Loucy (cell line): Measurements from ENCODE around the gene CST3.
"Not testable (repeated sequence)": the region's sequence is repeated elsewhere in the genome, so short reads cannot be mapped to it uniquely, and the experiment has no call there.

Experiments used
- H2AFZ ChIP-seq: fragments of 200-600 bp; sonication (generic); 2 replicates; pipeline ENCODE4 v1.6.0; 2016; ENCODE audit warnings: antibody characterized with exemption, mild to moderate bottlenecking, low read length, moderate library complexity
- H3F3A ChIP-seq: fragments of 200-600 bp; 2 replicates; pipeline ENCODE4 v1.6.0; 2016; ENCODE audit warnings: antibody characterized with exemption, low read depth, mild to moderate bottlenecking
- H3K27me3 ChIP-seq: fragments of 200-600 bp; sonication (generic); 2 replicates; pipeline ENCODE4 v1.6.1; 2014; ENCODE audit warnings: low read length, mild to moderate bottlenecking; ENCODE audit not compliant: insufficient read depth, poor library complexity, severe bottlenecking
- H3K36me3 ChIP-seq: fragments of 200-600 bp; sonication (generic); 2 replicates; pipeline ENCODE4 v1.6.1; 2016; ENCODE audit warnings: low read length; ENCODE audit not compliant: insufficient read depth
- H3K4me1 ChIP-seq: fragments of 200-600 bp; sonication (generic); 2 replicates; pipeline ENCODE4 v1.5.1; 2014; ENCODE audit warnings: low read length, mild to moderate bottlenecking; ENCODE audit not compliant: insufficient read depth, poor library complexity, severe bottlenecking
- H3K4me2 ChIP-seq: fragments of 200-600 bp; sonication (generic); 2 replicates; pipeline ENCODE4 v1.6.0; 2014; ENCODE audit warnings: antibody characterized with exemption, low read length, low read depth, mild to moderate bottlenecking; ENCODE audit not compliant: poor library complexity, severe bottlenecking
- H3K4me3 ChIP-seq: fragments of 200-600 bp; sonication (generic); 2 replicates; pipeline ENCODE4 v1.5.1; 2014; ENCODE audit warnings: low read length, mild to moderate bottlenecking, mixed read lengths; ENCODE audit not compliant: poor library complexity, severe bottlenecking
- H3K79me2 ChIP-seq: fragments of 200-600 bp; sonication (generic); 2 replicates; pipeline ENCODE4 v1.6.1; 2014; ENCODE audit warnings: low read length; ENCODE audit not compliant: insufficient read depth
- H3K9ac ChIP-seq: fragments of 200-600 bp; sonication (generic); 2 replicates; pipeline ENCODE4 v1.6.0; 2014; ENCODE audit warnings: mild to moderate bottlenecking, low read depth, low read length, moderate library complexity; ENCODE audit not compliant: poor library complexity, severe bottlenecking
- H3K9me2 ChIP-seq: fragments of 200-600 bp; sonication (generic); replicated peaks from 2 replicates; pipeline ENCODE4 v1.6.1; 2016; ENCODE audit warnings: low read depth, low read length, mixed read lengths
- H3K9me3 ChIP-seq: fragments of 200-600 bp; sonication (generic); 2 replicates; pipeline ENCODE4 v1.6.1; 2014; ENCODE audit warnings: mild to moderate bottlenecking, antibody characterized with exemption, low read length, low read depth; ENCODE audit not compliant: insufficient read depth
- H4K20me1 ChIP-seq: fragments of 200-600 bp; sonication (generic); 2 replicates; pipeline ENCODE4 v1.6.0; 2014; ENCODE audit warnings: antibody characterized with exemption, low read length, mild to moderate bottlenecking; ENCODE audit not compliant: insufficient read depth, poor library complexity, severe bottlenecking
- EZH2phosphoT487 ChIP-seq: fragments of 200-600 bp; IDR thresholded peaks from 2 replicates; pipeline ENCODE4 v1.6.1; 2018; ENCODE audit warnings: antibody characterized with exemption, mild to moderate bottlenecking, moderate library complexity, borderline replicate concordance
- TF ChIP-seq, protein P1 (sequence below): fragments of 200-600 bp; sonication (generic); conservative IDR thresholded peaks from 2 replicates; pipeline ENCODE4 v1.5.1; 2014; ENCODE audit warnings: mild to moderate bottlenecking, antibody characterized with exemption, low read length

The CST3 gene

DNA sequence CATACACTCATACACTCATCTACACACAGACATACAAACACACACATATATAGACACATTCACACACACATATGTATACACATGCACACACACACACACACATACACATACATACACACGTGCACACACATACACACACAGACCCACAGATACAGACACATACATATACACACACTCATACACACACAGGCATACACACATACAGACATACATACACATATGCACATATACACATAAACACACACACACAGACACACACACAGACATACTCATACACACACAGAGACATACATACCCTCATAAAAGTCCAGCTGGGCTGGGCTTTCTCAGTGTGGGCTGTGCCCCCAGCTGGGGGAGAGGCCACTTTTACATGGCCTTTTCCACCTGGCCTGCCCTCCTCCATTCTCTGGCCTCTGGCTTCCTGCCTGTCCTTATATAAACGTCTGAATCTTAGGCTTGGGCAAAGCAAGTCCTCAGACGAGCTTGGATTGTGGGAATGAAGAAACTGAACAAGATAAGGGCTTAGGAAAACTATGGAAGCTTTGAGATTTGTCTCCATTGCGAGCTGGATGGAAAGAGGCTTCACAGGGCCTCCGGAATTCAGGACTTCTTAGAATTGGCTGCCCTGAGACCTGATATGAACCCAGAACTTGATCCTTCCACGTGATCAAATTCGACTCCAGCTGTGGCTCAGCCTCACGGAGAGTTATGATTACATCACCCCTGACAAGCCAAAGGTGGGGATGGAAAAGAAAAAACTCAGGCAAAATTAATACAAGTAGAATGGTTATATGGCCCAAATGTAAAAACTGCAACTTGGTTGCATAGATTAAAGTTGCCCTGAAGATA, 22.5 kb upstream of the CST3 start:
- Histone ChIP-seq H2AFZ (no peak overlapping the region), H3K4me1 (no peaks in the 10 kb centered on the region), H3F3A (no peaks in the 10 kb centered on the region), H3K9me3 (no peaks in the 10 kb centered on the region), H4K20me1 (no peaks in the 10 kb centered on the region), H3K4me2 (no peak overlapping the region), H3K27me3 (no peaks in the 10 kb centered on the region), H3K9me2 (no peaks in the 10 kb centered on the region), H3K36me3 (no peaks in the 10 kb centered on the region), H3K4me3 (no peak overlapping the region), H3K79me2 (no peaks in the 10 kb centered on the region), H3K9ac (no peak overlapping the region)
- TF ChIP-seq EZH2phosphoT487: no peak
- TF ChIP-seq, protein P1, sequence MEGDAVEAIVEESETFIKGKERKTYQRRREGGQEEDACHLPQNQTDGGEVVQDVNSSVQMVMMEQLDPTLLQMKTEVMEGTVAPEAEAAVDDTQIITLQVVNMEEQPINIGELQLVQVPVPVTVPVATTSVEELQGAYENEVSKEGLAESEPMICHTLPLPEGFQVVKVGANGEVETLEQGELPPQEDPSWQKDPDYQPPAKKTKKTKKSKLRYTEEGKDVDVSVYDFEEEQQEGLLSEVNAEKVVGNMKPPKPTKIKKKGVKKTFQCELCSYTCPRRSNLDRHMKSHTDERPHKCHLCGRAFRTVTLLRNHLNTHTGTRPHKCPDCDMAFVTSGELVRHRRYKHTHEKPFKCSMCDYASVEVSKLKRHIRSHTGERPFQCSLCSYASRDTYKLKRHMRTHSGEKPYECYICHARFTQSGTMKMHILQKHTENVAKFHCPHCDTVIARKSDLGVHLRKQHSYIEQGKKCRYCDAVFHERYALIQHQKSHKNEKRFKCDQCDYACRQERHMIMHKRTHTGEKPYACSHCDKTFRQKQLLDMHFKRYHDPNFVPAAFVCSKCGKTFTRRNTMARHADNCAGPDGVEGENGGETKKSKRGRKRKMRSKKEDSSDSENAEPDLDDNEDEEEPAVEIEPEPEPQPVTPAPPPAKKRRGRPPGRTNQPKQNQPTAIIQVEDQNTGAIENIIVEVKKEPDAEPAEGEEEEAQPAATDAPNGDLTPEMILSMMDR: no peak

DNA sequence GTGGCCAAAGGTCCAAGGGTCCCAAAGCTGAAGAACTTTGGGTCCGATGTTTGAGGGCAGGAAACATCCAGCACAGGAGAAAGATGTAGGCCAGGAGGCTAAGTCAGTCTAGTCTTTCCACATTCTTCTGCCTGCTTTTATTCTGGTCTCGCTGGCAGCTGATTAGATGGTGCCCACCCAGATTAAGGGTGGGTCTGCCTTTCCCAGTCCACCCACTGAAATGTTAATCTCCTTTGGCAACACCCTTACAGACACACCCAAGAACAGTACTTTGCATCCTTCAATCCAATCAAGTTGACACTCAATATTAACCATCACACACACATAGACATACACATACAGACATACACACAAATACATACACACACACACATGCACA, 21.8 kb upstream of the CST3 start:
- not testable (repeated sequence) for H4K20me1 ChIP-seq, H3K9me2 ChIP-seq, H3K4me3 ChIP-seq, H3K79me2 ChIP-seq, H3K4me2 ChIP-seq, H3K36me3 ChIP-seq, H3F3A ChIP-seq, H2AFZ ChIP-seq, H3K9ac ChIP-seq, H3K27me3 ChIP-seq, H3K9me3 ChIP-seq, H3K4me1 ChIP-seq

DNA sequence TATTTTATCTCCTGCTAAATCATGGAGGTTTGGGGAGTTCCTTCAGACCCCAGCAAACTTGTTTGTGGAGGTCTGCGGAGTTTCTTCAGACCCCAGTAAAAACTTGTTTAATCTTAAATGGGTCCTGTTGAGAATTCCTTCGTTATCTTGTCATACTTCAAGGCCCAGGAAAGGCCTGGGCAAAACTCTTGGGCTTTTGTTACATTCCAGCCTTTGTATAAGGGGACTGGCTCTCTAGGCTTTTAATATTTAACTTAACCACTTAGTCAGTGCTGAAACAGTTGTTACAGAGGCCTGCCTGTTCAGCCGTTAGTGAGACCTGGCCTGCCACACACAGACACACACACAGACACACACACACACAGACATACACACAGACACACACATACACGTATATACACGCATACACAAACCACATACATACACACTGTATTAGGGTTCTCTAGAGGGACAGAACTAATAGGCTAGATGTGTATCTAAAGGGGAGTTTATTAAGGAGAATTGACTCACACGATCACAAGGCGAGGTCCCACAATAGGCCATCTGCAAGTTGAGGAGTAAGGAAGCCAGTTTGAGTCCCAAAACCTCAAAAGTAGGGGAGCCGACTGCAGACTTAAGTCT, 21.3 kb upstream of the CST3 start:
- Histone ChIP-seq H3K4me1 (no peaks in the 10 kb centered on the region), H3F3A (no peaks in the 10 kb centered on the region), H3K9ac (no peak overlapping the region), H3K9me3 (no peaks in the 10 kb centered on the region), H3K4me2 (no peak overlapping the region), H4K20me1 (no peaks in the 10 kb centered on the region), H3K4me3 (no peak overlapping the region), H3K79me2 (no peaks in the 10 kb centered on the region), H3K27me3 (no peaks in the 10 kb centered on the region), H3K36me3 (no peaks in the 10 kb centered on the region), H2AFZ (no peak overlapping the region), H3K9me2 (no peaks in the 10 kb centered on the region)
- TF ChIP-seq, protein P1: no peak

DNA sequence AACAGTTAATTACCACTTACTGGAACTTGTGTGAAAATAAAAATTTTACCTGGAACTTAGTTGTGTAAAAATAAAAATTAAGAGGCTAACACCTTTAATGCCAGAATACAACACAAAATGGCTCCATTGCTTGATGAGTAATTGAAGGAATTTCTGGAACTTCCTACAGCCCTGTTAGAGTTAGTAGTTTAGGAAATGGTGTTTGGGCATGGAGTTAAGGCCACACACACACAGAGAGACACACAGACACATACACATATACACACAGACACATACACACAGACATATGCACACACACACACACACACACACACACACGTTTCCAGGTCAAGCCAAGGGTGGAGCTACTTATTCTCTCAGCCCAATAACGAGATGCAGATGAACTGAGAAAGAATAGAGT, 20.6 kb upstream of the CST3 start:
- Histone ChIP-seq H3K27me3 (no peaks in the 10 kb centered on the region), H3K4me3 (no peak overlapping the region), H3K9ac (no peak overlapping the region), H3K36me3 (no peaks in the 10 kb centered on the region), H4K20me1 (no peaks in the 10 kb centered on the region), H3K4me1 (no peaks in the 10 kb centered on the region), H2AFZ (no peak overlapping the region), H3K9me3 (no peaks in the 10 kb centered on the region), H3K4me2 (no peak overlapping the region), H3K9me2 (no peaks in the 10 kb centered on the region), H3F3A (no peaks in the 10 kb centered on the region), H3K79me2 (no peaks in the 10 kb centered on the region)
- TF ChIP-seq, protein P1: no peak
- TF ChIP-seq EZH2phosphoT487: no peak
